HG03469 (cell line): ENCODE measurements around the gene REEP2.
"Not testable (repeated sequence)": the region's sequence is repeated elsewhere in the genome, so short reads cannot be mapped to it uniquely, and the experiment has no call there.

Experiments
- ATAC-seq: cut with Tn5 transposase; IDR thresholded peaks from one replicate; pipeline ENCODE4 v1.9.1; 2021; ENCODE audit warnings: mild to moderate bottlenecking, moderate library complexity, moderate number of reproducible peaks; ENCODE audit not compliant: unreplicated experiment

Gene REEP2

GRCh38 chr5:138438724-138439476 is at the start of gene REEP2:
REEP2 (plus strand) TSS chr5:138439057; CDS start chr5:138439209, 152 bp downstream.
- ATAC-seq = peak; percentile 50

- ATAC-seq = no peak
These were observed 49.5 kb upstream of the REEP2 start for GRCh38 chr5:138389332-138389731.

- not testable (repeated sequence) for ATAC-seq
These were observed 48.9 kb upstream of the REEP2 start for GRCh38 chr5:138389911-138390310.

- ATAC-seq = no peak
These were observed 46.9 kb upstream of the REEP2 start for GRCh38 chr5:138391859-138392386.

GRCh38 chr5:138402640-138403039 is 36.2 kb upstream of the REEP2 start:
- ATAC-seq = peak; percentile 54

- ATAC-seq = no peak
These were observed 30.8 kb upstream of the REEP2 start for GRCh38 chr5:138408023-138408422.

- ATAC-seq = not testable (repeated sequence)
These were observed 27.7 kb upstream of the REEP2 start for GRCh38 chr5:138410996-138411640.

GRCh38 chr5:138418444-138418843 is 20.4 kb upstream of the REEP2 start:
- ATAC-seq = no peak

GRCh38 chr5:138425079-138425478 is 13.8 kb upstream of the REEP2 start:
- no peak for ATAC-seq

- no peak for ATAC-seq
These were observed 2.9 kb upstream of the REEP2 start for GRCh38 chr5:138435943-138436342.

GRCh38 chr5:138438003-138438723 is 694 bp upstream of the REEP2 start:
- no peak for ATAC-seq

GRCh38 chr5:138439477-138440158 is 761 bp downstream of the REEP2 start:
- no peak for ATAC-seq

GRCh38 chr5:138440159-138441073 is 1.6 kb downstream of the REEP2 start:
- ATAC-seq = no peak

GRCh38 chr5:138441221-138441620 is 2.4 kb downstream of the REEP2 start:
- ATAC-seq = no peak

GRCh38 chr5:138444078-138444773 is 5.4 kb downstream of the REEP2 start:
- ATAC-seq = no peak

GRCh38 chr5:138444774-138445546 is 6.1 kb downstream of the REEP2 start:
- ATAC-seq = no peak

GRCh38 chr5:138445547-138446271 is 6.9 kb downstream of the REEP2 start:
- no peak for ATAC-seq

- ATAC-seq = no peak
These were observed 9.2 kb downstream of the REEP2 start for GRCh38 chr5:138448070-138448469.
